ENCODE data around the gene TMEM167B.

The TMEM167B gene

DNA sequence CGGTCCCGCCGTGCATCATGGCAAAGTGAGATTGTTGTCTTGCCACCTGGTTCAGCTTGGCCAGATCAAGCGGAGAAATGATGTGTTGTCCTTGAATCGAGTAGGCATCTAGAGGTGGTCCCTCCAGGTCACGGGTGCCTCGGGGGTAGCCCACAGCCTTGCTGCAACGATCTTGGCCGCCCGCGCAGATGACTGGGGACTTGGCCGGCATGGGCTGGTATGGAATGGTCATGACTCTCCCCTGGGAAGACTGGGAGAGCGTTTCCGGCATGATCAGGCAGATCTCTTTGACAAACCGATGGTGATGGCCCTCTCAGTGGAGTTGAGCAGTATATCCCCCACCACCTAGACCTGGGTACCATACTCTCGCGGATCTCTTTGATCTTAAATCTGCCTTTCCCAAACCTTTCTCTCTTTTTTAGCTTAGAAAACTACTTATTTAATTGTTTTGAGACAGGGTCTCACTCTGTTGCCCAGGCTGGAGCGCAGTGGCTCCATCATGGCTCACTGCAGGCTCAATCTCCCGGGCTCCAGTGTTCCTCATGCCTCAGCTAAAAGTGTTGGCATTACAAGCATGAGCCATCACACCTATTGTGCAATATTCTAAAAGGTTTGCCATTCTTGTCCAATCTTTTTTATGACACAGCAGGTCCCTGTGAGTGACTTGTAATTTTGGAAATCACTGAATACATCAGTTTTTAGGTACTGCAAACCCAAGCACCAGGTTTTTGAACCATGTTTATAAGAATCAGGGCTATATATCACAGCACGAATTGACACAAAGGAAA lies 14.0 kb downstream of the TMEM167B start:
- H3K4me3 ChIP-seq (replicated peaks; ENCODE audit: low read depth, low read length): no peak overlapping the region
- TF ChIP-seq, protein P1, sequence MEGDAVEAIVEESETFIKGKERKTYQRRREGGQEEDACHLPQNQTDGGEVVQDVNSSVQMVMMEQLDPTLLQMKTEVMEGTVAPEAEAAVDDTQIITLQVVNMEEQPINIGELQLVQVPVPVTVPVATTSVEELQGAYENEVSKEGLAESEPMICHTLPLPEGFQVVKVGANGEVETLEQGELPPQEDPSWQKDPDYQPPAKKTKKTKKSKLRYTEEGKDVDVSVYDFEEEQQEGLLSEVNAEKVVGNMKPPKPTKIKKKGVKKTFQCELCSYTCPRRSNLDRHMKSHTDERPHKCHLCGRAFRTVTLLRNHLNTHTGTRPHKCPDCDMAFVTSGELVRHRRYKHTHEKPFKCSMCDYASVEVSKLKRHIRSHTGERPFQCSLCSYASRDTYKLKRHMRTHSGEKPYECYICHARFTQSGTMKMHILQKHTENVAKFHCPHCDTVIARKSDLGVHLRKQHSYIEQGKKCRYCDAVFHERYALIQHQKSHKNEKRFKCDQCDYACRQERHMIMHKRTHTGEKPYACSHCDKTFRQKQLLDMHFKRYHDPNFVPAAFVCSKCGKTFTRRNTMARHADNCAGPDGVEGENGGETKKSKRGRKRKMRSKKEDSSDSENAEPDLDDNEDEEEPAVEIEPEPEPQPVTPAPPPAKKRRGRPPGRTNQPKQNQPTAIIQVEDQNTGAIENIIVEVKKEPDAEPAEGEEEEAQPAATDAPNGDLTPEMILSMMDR (IDR thresholded peaks at IDR 0.05; ENCODE audit: low read length, missing control alignments): no peak
- DNase-seq (ENCODE audit: low read depth): no peak

DNA sequence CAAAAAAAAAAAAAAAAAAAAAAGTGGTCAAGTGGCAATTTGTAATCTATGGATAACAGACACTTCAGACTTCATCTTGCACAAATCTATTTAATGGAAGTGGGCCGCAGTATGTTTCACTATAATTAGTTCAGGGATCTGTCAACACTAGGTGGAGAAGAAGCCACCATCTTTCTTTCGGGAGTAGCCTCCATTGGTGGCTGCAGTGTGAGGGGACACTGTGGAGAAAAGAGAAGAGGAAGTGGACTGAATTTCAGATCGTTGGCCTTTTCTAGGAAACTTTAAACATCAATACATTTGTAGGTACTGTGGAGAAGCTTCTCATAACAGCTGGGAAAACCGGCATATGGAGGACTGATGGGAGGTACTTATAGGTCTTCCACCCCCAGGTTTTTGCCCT lies 15.3 kb downstream of the TMEM167B start:
- no peak for DNase-seq (ENCODE audit: low read depth)
- H3K4me3 ChIP-seq (replicated peaks; ENCODE audit: low read depth, low read length): no peak overlapping the region
- TF ChIP-seq, protein P1 (IDR thresholded peaks at IDR 0.05; ENCODE audit: low read length, missing control alignments): no peak

DNA sequence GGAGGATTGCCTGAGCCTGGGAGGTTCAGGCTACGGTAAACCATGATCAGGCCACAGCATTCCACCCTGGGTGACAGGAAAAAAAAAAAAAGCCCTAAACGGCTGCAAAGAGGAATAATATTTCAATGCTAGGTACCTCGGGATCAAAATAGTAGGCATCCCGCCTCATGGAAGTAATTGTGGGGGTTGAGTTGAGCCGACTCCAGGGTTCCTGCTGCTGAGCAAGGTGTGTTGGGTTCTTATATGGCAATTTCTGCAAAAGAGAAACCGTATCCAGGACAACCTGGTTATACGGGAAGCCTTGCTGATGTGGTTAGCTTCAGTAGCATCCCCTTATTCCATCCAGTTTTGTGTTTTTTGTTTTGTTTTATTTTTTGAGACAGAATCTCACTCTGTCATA lies 17.2 kb downstream of the TMEM167B start:
- DNase-seq (ENCODE audit: low read depth): no peak
- TF ChIP-seq, protein P1 (IDR thresholded peaks at IDR 0.05; ENCODE audit: low read length, missing control alignments): no peak
- no peak overlapping the region for H3K4me3 ChIP-seq (replicated peaks; ENCODE audit: low read depth, low read length)

DNA sequence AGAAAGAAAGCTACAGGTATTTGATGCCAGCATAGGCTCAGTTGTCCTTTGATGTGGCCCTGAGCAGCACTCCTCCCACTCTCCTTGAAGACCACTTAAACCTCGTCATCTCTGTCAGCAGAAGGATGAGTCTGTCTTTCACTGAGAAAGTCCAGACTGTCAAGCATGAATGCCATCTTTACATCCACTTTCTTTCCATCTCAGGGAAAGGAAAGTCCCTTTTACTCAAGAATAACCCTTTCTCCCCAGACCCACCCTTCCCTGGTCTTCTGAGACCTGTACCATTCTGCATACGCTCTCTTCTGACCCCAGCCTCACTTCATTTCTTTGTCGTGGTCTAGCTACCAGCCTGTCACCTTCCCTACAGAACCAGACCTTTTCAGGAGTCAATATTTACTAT lies 19.3 kb downstream of the TMEM167B start:
- TF ChIP-seq, protein P1 (IDR thresholded peaks at IDR 0.05; ENCODE audit: low read length, missing control alignments): no peak
- DNase-seq (ENCODE audit: low read depth): no peak

DNA sequence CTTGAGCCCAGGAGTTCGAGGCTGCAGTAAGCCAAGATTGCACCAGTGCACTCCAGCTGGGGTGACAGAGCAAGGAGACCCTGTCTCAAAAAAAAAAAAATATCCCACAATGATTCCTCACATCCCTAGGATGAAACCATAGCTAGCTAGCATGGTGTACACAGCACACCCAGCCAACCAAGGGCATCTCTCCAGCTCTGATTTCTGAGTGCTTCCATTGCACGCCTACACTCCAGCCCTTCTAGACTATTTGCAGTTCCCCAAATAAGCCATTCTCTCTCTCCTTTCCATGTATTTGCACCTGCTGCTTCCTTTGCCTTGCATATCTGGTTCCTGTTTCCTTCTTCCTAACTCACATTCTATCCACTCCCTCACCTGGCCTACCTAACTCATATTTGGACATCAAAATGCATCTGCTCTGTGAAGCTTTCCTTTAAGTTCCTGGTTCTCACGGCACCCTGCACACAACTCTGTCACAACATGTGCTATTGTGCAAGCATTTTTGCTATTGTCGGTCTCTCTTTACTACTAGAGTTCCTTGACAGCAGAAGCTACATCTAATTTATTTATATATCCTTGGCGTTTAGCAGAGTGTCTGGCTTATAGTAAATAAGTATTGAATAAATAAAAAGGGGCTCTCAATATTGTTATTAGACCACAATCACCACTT lies 21.0 kb downstream of the TMEM167B start:
- DNase-seq (ENCODE audit: low read depth): no peak
- no peak overlapping the region for H3K4me3 ChIP-seq (replicated peaks; ENCODE audit: low read depth, low read length)
- TF ChIP-seq, protein P1 (IDR thresholded peaks at IDR 0.05; ENCODE audit: low read length, missing control alignments): no peak

More for the DNA sequence above, 19.3 kb downstream of the TMEM167B start:
- no peak overlapping the region for H3K4me3 ChIP-seq (replicated peaks; ENCODE audit: low read depth, low read length)

DNA sequence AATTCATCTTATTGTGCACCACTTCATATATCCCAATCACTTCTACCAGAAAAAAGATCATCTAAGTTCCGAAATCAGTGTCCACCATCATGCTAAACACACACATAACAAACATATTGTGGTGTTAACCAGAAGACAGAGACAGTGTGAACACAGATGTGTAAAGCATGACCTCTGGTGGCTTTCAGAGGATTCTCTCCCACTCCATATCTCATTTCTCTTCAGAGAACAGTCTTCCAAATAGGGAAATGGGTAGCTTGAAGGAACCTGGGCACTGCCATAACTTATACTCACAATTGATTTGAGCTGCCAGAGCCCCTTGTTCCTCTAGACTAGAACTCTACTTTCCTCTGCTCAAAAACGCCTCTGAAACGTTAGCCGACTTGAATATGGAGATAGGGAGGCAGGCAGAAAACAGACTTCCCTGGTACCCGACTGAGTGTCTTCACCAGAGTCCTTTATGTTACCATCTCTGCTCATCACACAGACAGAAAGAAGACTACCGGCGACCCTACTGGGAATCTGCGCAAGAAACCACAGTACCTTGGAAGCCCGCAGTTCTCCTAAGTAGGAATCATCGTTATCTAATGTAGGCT lies 21.6 kb downstream of the TMEM167B start:
- peak; percentile 47 for DNase-seq (ENCODE audit: low read depth)
- peak overlapping the region; percentile 26 for H3K4me3 ChIP-seq (replicated peaks; ENCODE audit: low read depth, low read length)
- TF ChIP-seq, protein P1 (IDR thresholded peaks at IDR 0.05; ENCODE audit: low read length, missing control alignments): peak; percentile 27

Measured in fibroblast of pulmonary artery (primary cell).